ENCODE measurements around the gene UBE3A. TPM values are rescaled to one million over a fixed set of nuclear protein-coding genes. Genes with fewer than 3 reads are reported as not detected.

The UBE3A gene
- total RNA-seq, 1 donor from 2014 or later = 118 TPM

- Mint-ChIP-seq H3K27ac (no peak overlapping the region), H3K4me1 (ENCODE audit: low read depth) (peaks cover 12% of the 10 kb centered on the region), H3K4me3 (ENCODE audit: low read depth) (no peak overlapping the region), H3K9me3 (ENCODE audit: low read depth) (peaks cover 29% of the 10 kb centered on the region), H3K27me3 (no peaks in the 10 kb centered on the region), H3K36me3 (ENCODE audit: insufficient read depth) (peaks cover 45% of the 10 kb centered on the region)
- TF ChIP-seq CTCF (IDR thresholded peaks at IDR 0.05; ENCODE audit: unreplicated experiment) = no peak
- no peak for DNase-seq (ENCODE audit: low spot score, unreplicated experiment)
Measured at GRCh38 chr15:25381579-25381978, 57.2 kb downstream of the UBE3A start.

- Mint-ChIP-seq H3K27ac (no peak overlapping the region), H3K4me1 (ENCODE audit: low read depth) (peaks cover 12% of the 10 kb centered on the region), H3K36me3 (ENCODE audit: insufficient read depth) (peaks cover 25% of the 10 kb centered on the region), H3K4me3 (ENCODE audit: low read depth) (no peak overlapping the region), H3K9me3 (ENCODE audit: low read depth) (peaks cover 6% of the 10 kb centered on the region), H3K27me3 (no peaks in the 10 kb centered on the region)
- TF ChIP-seq CTCF (IDR thresholded peaks at IDR 0.05; ENCODE audit: unreplicated experiment) = no peak
- no peak for DNase-seq (ENCODE audit: low spot score, unreplicated experiment)
Measured at GRCh38 chr15:25378501-25378901, 60.3 kb downstream of the UBE3A start.

- H3K9me3 Mint-ChIP-seq (ENCODE audit: low read depth) = no peaks in the 10 kb centered on the region
- H3K27me3 Mint-ChIP-seq = no peaks in the 10 kb centered on the region
- no peak overlapping the region for H3K27ac Mint-ChIP-seq
- TF ChIP-seq CTCF (IDR thresholded peaks at IDR 0.05; ENCODE audit: unreplicated experiment) = no peak
- H3K4me3 Mint-ChIP-seq (ENCODE audit: low read depth) = no peak overlapping the region
- H3K4me1 Mint-ChIP-seq (ENCODE audit: low read depth) = peaks cover 6% of the 10 kb centered on the region
- DNase-seq (ENCODE audit: low spot score, unreplicated experiment) = no peak
- H3K36me3 Mint-ChIP-seq (ENCODE audit: insufficient read depth) = peaks cover 27% of the 10 kb centered on the region
Measured at GRCh38 chr15:25375557-25375956, 63.3 kb downstream of the UBE3A start.

- no peak overlapping the region for H3K4me3 Mint-ChIP-seq (ENCODE audit: low read depth)
- H3K9me3 Mint-ChIP-seq (ENCODE audit: low read depth) = no peaks in the 10 kb centered on the region
- H3K27me3 Mint-ChIP-seq = no peaks in the 10 kb centered on the region
- no peak for DNase-seq (ENCODE audit: low spot score, unreplicated experiment)
- H3K27ac Mint-ChIP-seq = no peak overlapping the region
- no peaks in the 10 kb centered on the region for H3K4me1 Mint-ChIP-seq (ENCODE audit: low read depth)
- H3K36me3 Mint-ChIP-seq (ENCODE audit: insufficient read depth) = peaks cover 32% of the 10 kb centered on the region
- TF ChIP-seq CTCF (IDR thresholded peaks at IDR 0.05; ENCODE audit: unreplicated experiment) = no peak
Measured at GRCh38 chr15:25374143-25374542, 64.7 kb downstream of the UBE3A start.

GRCh38 chr15:25372298-25372697, 66.5 kb downstream of the UBE3A start:
- Mint-ChIP-seq H3K27ac (no peak overlapping the region), H3K4me3 (ENCODE audit: low read depth) (no peak overlapping the region), H3K9me3 (ENCODE audit: low read depth) (no peaks in the 10 kb centered on the region), H3K36me3 (ENCODE audit: insufficient read depth) (peaks cover 32% of the 10 kb centered on the region), H3K27me3 (no peaks in the 10 kb centered on the region), H3K4me1 (ENCODE audit: low read depth) (no peaks in the 10 kb centered on the region)
- DNase-seq (ENCODE audit: low spot score, unreplicated experiment) = no peak
- TF ChIP-seq CTCF (IDR thresholded peaks at IDR 0.05; ENCODE audit: unreplicated experiment) = no peak
